T-helper 2 cell (primary cell): ENCODE data around the gene TMEM145.

ENCODE experiments used
- DNase-seq, 5 experiments: peaks; one replicate each; pipeline versions ENCODE4 v3.0.0 to v3.0.0-alpha.2; 2012 to 2022

Gene TMEM145

GRCh38 chr19:42366673-42367072 is 53.6 kb downstream of the TMEM145 start:
- DNase-seq, result no peak

GRCh38 chr19:42367929-42368328 is 54.8 kb downstream of the TMEM145 start:
- DNase-seq, result no peak

GRCh38 chr19:42368360-42368759 is 55.3 kb downstream of the TMEM145 start:
- no peak for DNase-seq

GRCh38 chr19:42368765-42369164 is 55.7 kb downstream of the TMEM145 start:
- no peak for DNase-seq

GRCh38 chr19:42369433-42370067 is 56.4 kb downstream of the TMEM145 start:
- DNase-seq, result no peak

- DNase-seq, result no peak
Observed at GRCh38 chr19:42370068-42370520, 57.0 kb downstream of the TMEM145 start.

GRCh38 chr19:42370626-42371175 is 57.6 kb downstream of the TMEM145 start:
- DNase-seq, result no peak
